GM23338 (cell line): Measurements from ENCODE around the gene ROBO1. TPM values are rescaled to one million over a fixed set of nuclear protein-coding genes. Genes with fewer than 3 reads are reported as not detected.

ENCODE experiments used
- ATAC-seq: fragments of 200-7000 bp; cut with Tn5 transposase; 3 replicates; pipeline ENCODE4 v1.9.1; 2020
- DNase-seq: peaks from one replicate; pipeline ENCODE4 v3.0.0-alpha.2; 2015; ENCODE audit warnings: low spot score
- H2AFZ ChIP-seq: fragments of 200-600 bp; sonication (generic); 2 replicates; pipeline ENCODE4 v1.8.0; 2016; ENCODE audit warnings: antibody characterized with exemption, mild to moderate bottlenecking, moderate library complexity
- H3F3A ChIP-seq: fragments of 200-600 bp; sonication (generic); replicated peaks from 2 replicates; pipeline ENCODE4 v1.8.0; 2017; ENCODE audit warnings: antibody characterized with exemption, mixed run types, low read depth
- H3K27ac ChIP-seq: fragments of 200-600 bp; sonication (generic); 2 replicates; pipeline ENCODE4 v1.6.1; 2016; ENCODE audit warnings: low read depth
- H3K27me3 ChIP-seq: fragments of 200-600 bp; sonication (generic); 2 replicates; pipeline ENCODE4 v1.8.0; 2016; ENCODE audit warnings: mild to moderate bottlenecking, mixed run types, moderate library complexity; ENCODE audit not compliant: insufficient read depth
- H3K36me3 ChIP-seq: fragments of 200-600 bp; sonication (generic); 2 replicates; pipeline ENCODE4 v1.8.0; 2016; ENCODE audit warnings: mild to moderate bottlenecking; ENCODE audit not compliant: insufficient read depth
- H3K4me1 ChIP-seq: fragments of 200-600 bp; sonication (generic); 2 replicates; pipeline ENCODE4 v1.8.0; 2016; ENCODE audit warnings: mild to moderate bottlenecking, moderate library complexity; ENCODE audit not compliant: insufficient read depth
- H3K4me2 ChIP-seq: fragments of 200-600 bp; sonication (generic); 2 replicates; pipeline ENCODE4 v1.7.1; 2017; ENCODE audit warnings: mixed run types
- H3K4me3 ChIP-seq: fragments of 200-600 bp; sonication (generic); 2 replicates; pipeline ENCODE4 v1.6.1; 2016; ENCODE audit warnings: mixed run types
- H3K79me2 ChIP-seq: fragments of 200-600 bp; sonication (generic); replicated peaks from 2 replicates; pipeline ENCODE4 v1.8.0; 2017; ENCODE audit warnings: mild to moderate bottlenecking; ENCODE audit not compliant: insufficient read depth
- H3K9me2 ChIP-seq: fragments of 200-600 bp; sonication (generic); 2 replicates; pipeline ENCODE4 v1.8.0; 2017; ENCODE audit not compliant: insufficient read depth
- H4K20me1 ChIP-seq: fragments of 200-600 bp; sonication (generic); replicated peaks from 2 replicates; pipeline ENCODE4 v1.8.0; 2017; ENCODE audit warnings: mild to moderate bottlenecking; ENCODE audit not compliant: insufficient read depth
- H3K27ac Mint-ChIP-seq: 2 replicates; pipeline ENCODE4 v1.8.0; 2020; ENCODE audit warnings: inconsistent platforms, mild to moderate bottlenecking, moderate library complexity, mixed read lengths
- H3K27me3 Mint-ChIP-seq: 3 replicates; pipeline ENCODE4 v1.8.0; 2022; ENCODE audit warnings: low read depth, mild to moderate bottlenecking, moderate library complexity, mixed read lengths, inconsistent platforms; ENCODE audit not compliant: insufficient read depth, poor library complexity
- H3K36me3 Mint-ChIP-seq: 3 replicates; pipeline ENCODE4 v1.8.0; 2021; ENCODE audit warnings: low read depth, mild to moderate bottlenecking, inconsistent platforms, moderate library complexity, mixed read lengths
- H3K4me1 Mint-ChIP-seq: 3 replicates; pipeline ENCODE4 v1.8.0; 2020; ENCODE audit warnings: mild to moderate bottlenecking, inconsistent platforms, mixed read lengths
- H3K4me3 Mint-ChIP-seq: 3 replicates; pipeline ENCODE4 v1.8.0; 2021; ENCODE audit warnings: moderate library complexity, mild to moderate bottlenecking, inconsistent platforms, mixed read lengths
- H3K9me3 Mint-ChIP-seq: 3 replicates; pipeline ENCODE4 v1.8.0; 2020; ENCODE audit warnings: moderate library complexity, mild to moderate bottlenecking, inconsistent platforms, mixed read lengths
- CTCF ChIP-seq, 2 experiments: fragments of 200-600 bp in 1 of 2; sonication (generic) in 1 of 2; conservative IDR thresholded peaks; 2 replicates each; pipeline versions ENCODE4 v1.5.1 to v1.6.1; 2016 to 2017; ENCODE audit warnings: antibody characterized with exemption in 2 of 2, low read depth in 2 of 2, mild to moderate bottlenecking in 2 of 2, moderate library complexity in 1 of 2
- EZH2 ChIP-seq: fragments of 200-600 bp; sonication (generic); IDR thresholded peaks from one replicate; pipeline ENCODE4 v1.8.0; 2017; ENCODE audit warnings: antibody characterized with exemption, mild to moderate bottlenecking, low read depth; ENCODE audit not compliant: unreplicated experiment
- STAT1 ChIP-seq: IDR thresholded peaks from one replicate; pipeline ENCODE4 v1.6.1; 2016; ENCODE audit warnings: antibody characterized with exemption; ENCODE audit not compliant: unreplicated experiment
- polyA plus RNA-seq: library from polyadenylated mRNA; unstranded; fragments of >200 nt; fragmentation: Nextera tagmentation; extraction: Ambion mirVana; gene quantifications from 2 replicates; pipeline ENCODE4 v1.2.1, GENCODE V29; 2016
- total RNA-seq: library from RNA; depleted of rRNA; stranded (reverse); fragments of >200 nt; shearing (Covaris generic); gene quantifications from 2 replicates; pipeline ENCODE4 v1.2.3, GENCODE V29; 2014

The ROBO1 gene
- total and polyA plus RNA-seq, 2 experiments from 2014 or later = 19.2 to 78.3 TPM

GRCh38 chr3:79521221-79521848 is 246.5 kb downstream of the ROBO1 start:
- Histone ChIP-seq H2AFZ (no peak overlapping the region), H4K20me1 (no peaks in the 10 kb centered on the region), H3K4me1 (peaks cover 5% of the 10 kb centered on the region; the same call in 1 of the 2 replicates), H3K36me3 (no peaks in the 10 kb centered on the region), H3K27ac (no peak overlapping the region), H3K79me2 (no peaks in the 10 kb centered on the region), H3K9me2 (no peaks in the 10 kb centered on the region), H3F3A (no peaks in the 10 kb centered on the region), H3K4me2 (no peak overlapping the region), H3K27me3 (no peaks in the 10 kb centered on the region), H3K4me3 (no peak overlapping the region)
- TF ChIP-seq EZH2 (no peak), CTCF (conservative IDR thresholded peaks at IDR 0.05; ENCODE audit: low read depth in 2 of 2) (peak; percentile 77 to 79)
- no peaks in the 10 kb centered on the region for H3K9me3 Mint-ChIP-seq
- peaks cover 11% of the 10 kb centered on the region; the same call in 2 of the 3 replicates for H3K4me1 Mint-ChIP-seq
- no peaks in the 10 kb centered on the region for H3K27me3 Mint-ChIP-seq
- no peak overlapping the region for H3K27ac Mint-ChIP-seq
- no peak overlapping the region for H3K4me3 Mint-ChIP-seq
- peak; percentile 72 for DNase-seq
- no peaks in the 10 kb centered on the region for H3K36me3 Mint-ChIP-seq
- ATAC-seq = peak; percentile 68

- H3K27ac ChIP-seq = no peak overlapping the region
- H3K27me3 ChIP-seq = no peaks in the 10 kb centered on the region
- H3K4me2 ChIP-seq = no peak overlapping the region
- ATAC-seq = peak; percentile 83
- Mint-ChIP-seq H3K4me1 (peaks cover 17% of the 10 kb centered on the region; the same call in 2 of the 3 replicates), H3K4me3 (no peak overlapping the region), H3K9me3 (no peaks in the 10 kb centered on the region), H3K27ac (no peak overlapping the region), H3K36me3 (no peaks in the 10 kb centered on the region), H3K27me3 (no peaks in the 10 kb centered on the region)
- H3K79me2 ChIP-seq = no peaks in the 10 kb centered on the region
- no peak overlapping the region for H2AFZ ChIP-seq
- DNase-seq = peak; percentile 70
- TF ChIP-seq STAT1 (no peak), CTCF (conservative IDR thresholded peaks at IDR 0.05; ENCODE audit: low read depth in 2 of 2) (peak; percentile 86 to 90)
- no peaks in the 10 kb centered on the region for H3K9me2 ChIP-seq
- H3K4me1 ChIP-seq = peaks cover 15% of the 10 kb centered on the region
- no peaks in the 10 kb centered on the region for H4K20me1 ChIP-seq
- H3K4me3 ChIP-seq = no peak overlapping the region
- H3K36me3 ChIP-seq = no peaks in the 10 kb centered on the region
- H3F3A ChIP-seq = no peaks in the 10 kb centered on the region
Observed at GRCh38 chr3:79517766-79518413, 249.9 kb downstream of the ROBO1 start.
